MM.1S (cell line): ENCODE results near the gene CTSW.
"Not testable (repeated sequence)": the region's sequence is repeated elsewhere in the genome, so short reads cannot be mapped to it uniquely, and the experiment has no call there.

Source experiments
- DNase-seq: peaks from one replicate; pipeline ENCODE4 v3.0.0-alpha.2; 2015
- H2AFZ ChIP-seq: fragments of 300-600 bp; sonication (generic); 2 replicates; pipeline ENCODE4 v1.6.0; 2016; ENCODE audit warnings: antibody characterized with exemption, low read length
- H3F3A ChIP-seq: fragments of 300-600 bp; sonication (generic); 2 replicates; pipeline ENCODE4 v1.6.1; 2016; ENCODE audit warnings: mild to moderate bottlenecking, antibody characterized with exemption, low read length, moderate library complexity, mixed read lengths; ENCODE audit not compliant: insufficient read depth
- H3K27ac ChIP-seq: fragments of 300-600 bp; sonication (generic); 2 replicates; pipeline ENCODE4 v1.5.1; 2016; ENCODE audit warnings: mild to moderate bottlenecking, low read length
- H3K27me3 ChIP-seq: fragments of 300-600 bp; sonication (generic); replicated peaks from 2 replicates; pipeline ENCODE4 v1.6.0; 2016; ENCODE audit warnings: low read length; ENCODE audit not compliant: insufficient read depth
- H3K36me3 ChIP-seq: fragments of 300-600 bp; sonication (generic); replicated peaks from 2 replicates; pipeline ENCODE4 v1.6.1; 2016; ENCODE audit warnings: mild to moderate bottlenecking, low read length, mixed read lengths; ENCODE audit not compliant: insufficient read depth
- H3K4me1 ChIP-seq: fragments of 300-600 bp; sonication (generic); 2 replicates; pipeline ENCODE4 v1.6.1; 2016; ENCODE audit warnings: low read length, mixed read lengths
- H3K4me2 ChIP-seq: fragments of 300-600 bp; sonication (generic); 2 replicates; pipeline ENCODE4 v1.6.0; 2016; ENCODE audit warnings: low read depth, low read length
- H3K4me3 ChIP-seq: fragments of 300-600 bp; sonication (generic); 2 replicates; pipeline ENCODE4 v1.5.1; 2016; ENCODE audit warnings: low read length, mixed read lengths
- H3K79me2 ChIP-seq: fragments of 300-600 bp; sonication (generic); 2 replicates; pipeline ENCODE4 v1.6.1; 2016; ENCODE audit warnings: mixed run types, low read length, mixed read lengths
- H3K9ac ChIP-seq: fragments of 300-600 bp; sonication (generic); 2 replicates; pipeline ENCODE4 v1.6.1; 2016; ENCODE audit warnings: low read length, mixed read lengths
- H3K9me2 ChIP-seq: fragments of 300-600 bp; sonication (generic); replicated peaks from 2 replicates; pipeline ENCODE4 v1.6.1; 2016; ENCODE audit warnings: mild to moderate bottlenecking, low read length, mixed read lengths; ENCODE audit not compliant: insufficient read depth
- H3K9me3 ChIP-seq: fragments of 300-600 bp; sonication (generic); replicated peaks from 2 replicates; pipeline ENCODE4 v1.6.1; 2016; ENCODE audit warnings: mild to moderate bottlenecking, low read length, mixed read lengths; ENCODE audit not compliant: insufficient read depth
- H4K20me1 ChIP-seq: fragments of 300-600 bp; sonication (generic); 2 replicates; pipeline ENCODE4 v1.6.1; 2016; ENCODE audit warnings: mild to moderate bottlenecking, low read length, moderate library complexity, mixed read lengths; ENCODE audit not compliant: insufficient read depth
- EZH2 ChIP-seq: fragments of 300-600 bp; sonication (generic); optimal IDR thresholded peaks from 2 replicates; pipeline ENCODE3; 2017; ENCODE audit warnings: low read depth, mild to moderate bottlenecking, antibody characterized with exemption, low read length, mixed read lengths
- EZH2phosphoT487 ChIP-seq: fragments of 300-600 bp; sonication (generic); IDR thresholded peaks from 2 replicates; pipeline ENCODE4 v1.6.1; 2018; ENCODE audit warnings: antibody characterized with exemption, low read length
- TF ChIP-seq, protein P1 (sequence below): fragments of 300-600 bp; sonication (generic); IDR thresholded peaks from 2 replicates; pipeline ENCODE4 v1.5.1; 2016; ENCODE audit warnings: antibody characterized with exemption, low read length, mixed read lengths

Gene CTSW

DNA sequence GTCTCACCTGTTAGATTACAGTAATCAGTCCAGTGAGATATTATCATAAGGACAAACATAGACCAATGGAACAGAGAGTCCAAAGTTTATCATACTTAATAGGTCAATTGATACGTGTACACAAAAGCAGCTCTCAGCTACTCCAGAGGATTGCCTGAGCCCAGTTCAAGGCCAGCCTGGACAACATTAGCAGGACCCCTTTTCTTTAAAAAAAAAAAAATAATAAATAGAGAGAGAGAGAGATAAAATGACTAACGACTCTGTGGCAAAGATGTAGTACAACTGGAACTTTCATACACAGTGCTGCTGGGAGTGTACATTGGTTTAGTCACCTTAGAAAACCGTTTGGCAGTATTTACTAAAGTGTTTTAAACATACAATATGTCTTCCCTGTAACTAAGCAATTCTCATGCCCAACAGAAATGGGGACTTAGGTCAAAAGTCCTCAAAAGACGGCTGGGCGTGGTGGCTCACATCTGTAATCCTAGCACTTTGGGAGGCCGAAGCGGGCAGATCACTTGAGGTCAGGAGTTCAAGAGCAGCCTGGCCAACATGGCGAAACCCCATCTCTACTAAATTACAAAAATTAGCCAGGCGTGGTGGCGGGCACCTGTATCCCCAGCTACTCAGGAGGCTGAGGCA, 35.3 kb upstream of the CTSW start:
- no peak for DNase-seq
- Histone ChIP-seq H3K36me3 (no peaks in the 10 kb centered on the region), H3K4me1 (no peaks in the 10 kb centered on the region), H3K9ac (no peak overlapping the region), H3K27me3 (no peaks in the 10 kb centered on the region), H4K20me1 (no peaks in the 10 kb centered on the region), H2AFZ (no peak overlapping the region), H3K4me2 (no peak overlapping the region), H3K27ac (no peak overlapping the region), H3K4me3 (no peak overlapping the region), H3K9me2 (no peaks in the 10 kb centered on the region), H3F3A (no peaks in the 10 kb centered on the region), H3K79me2 (no peaks in the 10 kb centered on the region), H3K9me3 (no peaks in the 10 kb centered on the region)
- no peak for TF ChIP-seq EZH2
- TF ChIP-seq, protein P1, sequence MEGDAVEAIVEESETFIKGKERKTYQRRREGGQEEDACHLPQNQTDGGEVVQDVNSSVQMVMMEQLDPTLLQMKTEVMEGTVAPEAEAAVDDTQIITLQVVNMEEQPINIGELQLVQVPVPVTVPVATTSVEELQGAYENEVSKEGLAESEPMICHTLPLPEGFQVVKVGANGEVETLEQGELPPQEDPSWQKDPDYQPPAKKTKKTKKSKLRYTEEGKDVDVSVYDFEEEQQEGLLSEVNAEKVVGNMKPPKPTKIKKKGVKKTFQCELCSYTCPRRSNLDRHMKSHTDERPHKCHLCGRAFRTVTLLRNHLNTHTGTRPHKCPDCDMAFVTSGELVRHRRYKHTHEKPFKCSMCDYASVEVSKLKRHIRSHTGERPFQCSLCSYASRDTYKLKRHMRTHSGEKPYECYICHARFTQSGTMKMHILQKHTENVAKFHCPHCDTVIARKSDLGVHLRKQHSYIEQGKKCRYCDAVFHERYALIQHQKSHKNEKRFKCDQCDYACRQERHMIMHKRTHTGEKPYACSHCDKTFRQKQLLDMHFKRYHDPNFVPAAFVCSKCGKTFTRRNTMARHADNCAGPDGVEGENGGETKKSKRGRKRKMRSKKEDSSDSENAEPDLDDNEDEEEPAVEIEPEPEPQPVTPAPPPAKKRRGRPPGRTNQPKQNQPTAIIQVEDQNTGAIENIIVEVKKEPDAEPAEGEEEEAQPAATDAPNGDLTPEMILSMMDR: no peak
- no peak for TF ChIP-seq EZH2phosphoT487

DNA sequence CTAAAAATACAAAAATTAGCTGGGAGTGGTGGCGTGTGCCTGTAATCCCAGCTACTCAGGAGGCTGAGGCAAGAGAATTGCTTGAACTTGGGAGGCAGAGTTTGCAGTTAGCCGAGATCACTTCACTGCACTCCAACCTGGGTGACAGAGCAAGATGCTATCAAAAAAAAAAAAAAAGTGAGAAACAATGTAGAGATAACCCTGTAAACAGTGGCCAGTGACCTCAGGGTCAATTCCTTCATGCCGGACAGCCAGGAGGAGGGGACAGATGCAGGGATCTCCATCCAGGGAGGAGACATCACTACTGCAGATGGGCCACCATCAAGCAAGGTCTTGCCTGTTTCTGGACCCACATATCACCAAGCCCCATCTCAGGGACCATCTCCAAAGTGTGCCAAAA, 31.9 kb upstream of the CTSW start:
- no peaks in the 10 kb centered on the region for H3K9me3 ChIP-seq
- no peaks in the 10 kb centered on the region for H3K4me1 ChIP-seq
- H3K27me3 ChIP-seq: no peaks in the 10 kb centered on the region
- H2AFZ ChIP-seq: no peak overlapping the region
- no peak overlapping the region for H3K27ac ChIP-seq
- DNase-seq: no peak
- H3F3A ChIP-seq: no peaks in the 10 kb centered on the region
- H3K79me2 ChIP-seq: no peaks in the 10 kb centered on the region
- no peaks in the 10 kb centered on the region for H4K20me1 ChIP-seq
- TF ChIP-seq, protein P1: no peak
- no peak for TF ChIP-seq EZH2phosphoT487
- no peak for TF ChIP-seq EZH2
- no peaks in the 10 kb centered on the region for H3K9me2 ChIP-seq
- H3K36me3 ChIP-seq: no peaks in the 10 kb centered on the region
- H3K4me3 ChIP-seq: no peak overlapping the region
- H3K4me2 ChIP-seq: no peak overlapping the region
- H3K9ac ChIP-seq: no peak overlapping the region

DNA sequence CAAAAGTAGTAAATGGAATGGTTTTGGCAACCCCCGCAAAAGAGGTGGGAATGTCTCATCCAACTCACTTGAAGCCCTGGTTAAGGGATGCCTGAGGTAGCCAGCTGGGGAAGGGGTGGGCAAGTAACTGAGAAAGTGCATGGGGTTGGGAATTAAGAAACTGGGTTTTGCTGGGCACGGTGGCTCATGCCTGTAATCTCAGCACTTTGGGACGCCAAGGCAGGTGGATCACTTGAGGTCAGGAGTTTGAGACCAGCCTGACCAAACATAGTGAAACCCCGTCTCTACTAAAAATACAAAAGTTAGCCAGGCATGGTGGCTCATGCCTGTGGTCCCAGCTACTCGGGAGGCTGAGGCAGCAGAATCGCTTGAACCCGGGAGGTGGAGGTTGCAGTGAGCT, 30.9 kb upstream of the CTSW start:
- not testable (repeated sequence) for H4K20me1 ChIP-seq, H3K79me2 ChIP-seq

DNA sequence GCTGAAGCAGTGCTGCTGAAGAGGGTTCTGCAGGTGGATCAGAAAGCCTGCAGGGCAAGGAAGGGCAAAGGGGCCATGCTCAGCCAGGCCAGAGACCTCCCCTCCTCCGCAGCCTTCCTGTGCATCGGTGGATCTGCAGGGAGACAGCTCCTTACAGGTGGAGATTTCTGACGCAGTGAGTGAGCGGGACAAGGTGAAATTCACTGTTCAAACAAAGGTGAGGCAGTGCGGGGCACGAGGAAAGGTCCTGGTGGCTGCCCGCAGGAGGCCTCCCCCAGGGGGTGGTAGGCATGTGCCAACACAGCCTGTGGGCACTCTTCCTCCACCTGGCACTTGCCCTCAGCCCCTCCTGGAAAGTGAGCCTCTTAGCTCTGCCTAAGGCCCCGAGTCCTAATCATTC, 30.3 kb upstream of the CTSW start:
- Histone ChIP-seq H2AFZ (no peak overlapping the region), H3K4me2 (no peak overlapping the region), H3K36me3 (peaks cover 8% of the 10 kb centered on the region), H3K4me1 (no peaks in the 10 kb centered on the region), H3K9ac (no peak overlapping the region), H3K9me3 (no peaks in the 10 kb centered on the region), H3F3A (peaks cover 15% of the 10 kb centered on the region), H3K27ac (no peak overlapping the region), H3K4me3 (no peak overlapping the region), H3K9me2 (no peaks in the 10 kb centered on the region), H3K79me2 (peaks cover 6% of the 10 kb centered on the region), H4K20me1 (peaks cover 4% of the 10 kb centered on the region; the same call in 1 of the 2 replicates), H3K27me3 (no peaks in the 10 kb centered on the region)
- TF ChIP-seq EZH2 (no peak), EZH2phosphoT487 (no peak)
- TF ChIP-seq, protein P1: no peak
- DNase-seq: no peak

More for the DNA sequence above, 30.9 kb upstream of the CTSW start:
- H3K4me2 ChIP-seq, H3K9ac ChIP-seq, H3F3A ChIP-seq, H2AFZ ChIP-seq, H3K36me3 ChIP-seq, H3K9me3 ChIP-seq, H3K27ac ChIP-seq, H3K9me2 ChIP-seq, H3K27me3 ChIP-seq, H3K4me3 ChIP-seq, H3K4me1 ChIP-seq, DNase-seq: not testable (repeated sequence)
